DND-41 (cell line): Measurements from ENCODE around the gene CAMKMT.

Experiments
- CTCF ChIP-seq: IDR thresholded peaks from 2 replicates; pipeline ENCODE4 v1.5.1; 2012; ENCODE audit warnings: borderline replicate concordance, low read length, moderate library complexity, mild to moderate bottlenecking; ENCODE audit not compliant: poor library complexity, severe bottlenecking; ENCODE audit errors: extremely low read depth
- EZH2 ChIP-seq: IDR thresholded peaks from 3 replicates; pipeline ENCODE4 v1.6.1; 2012; ENCODE audit warnings: borderline replicate concordance, low read depth, mild to moderate bottlenecking, moderate library complexity, low read length, inconsistent platforms; ENCODE audit not compliant: severe bottlenecking

GRCh38 chr2:44752761-44753160 is 391.0 kb downstream of the CAMKMT start:
- TF ChIP-seq CTCF (no peak), EZH2 (no peak)
